Measurements from ENCODE around the gene NFIL3. TPM values are rescaled to one million over a fixed set of nuclear protein-coding genes. Genes with fewer than 3 reads are reported as not detected.
"Not testable (repeated sequence)": the region's sequence is repeated elsewhere in the genome, so short reads cannot be mapped to it uniquely, and the experiment has no call there.

The NFIL3 gene
- polyA plus RNA-seq, 4 donors, result 10.1 to 72.9 (median 16.4) TPM

GRCh38 chr9:91379426-91379825 is 44.2 kb downstream of the NFIL3 start:
- H3K4me3 ChIP-seq (ENCODE audit: low read depth in 1 of 3, low read length in 3 of 3), result no peak overlapping the region
- no peaks in the 10 kb centered on the region for H3K4me1 ChIP-seq (ENCODE audit: control insufficient read depth in 3 of 3, insufficient read depth in 2 of 3, low read depth in 1 of 3, low read length in 2 of 3)
- FAIRE-seq (no peak), DNase-seq (no peak)
- WGBS, 3 donors, result 54 to 89% (median 80%) methylated on average over 3 of the region's 3 CpGs
- H3K27ac ChIP-seq (ENCODE audit: low read depth in 1 of 3, low read length in 2 of 3), result no peak overlapping the region
- no peaks in the 10 kb centered on the region for H3K27me3 ChIP-seq (ENCODE audit: control insufficient read depth in 3 of 3, insufficient read depth in 3 of 3, low read length in 3 of 3)
- H3K9me3 ChIP-seq (ENCODE audit: control insufficient read depth in 2 of 2, insufficient read depth in 1 of 2, low read depth in 1 of 2, low read length in 1 of 2), result peaks cover 0 to 5% of the 10 kb centered on the region in 2 donors
- H3K36me3 ChIP-seq (ENCODE audit: control insufficient read depth in 3 of 3, insufficient read depth in 2 of 3, low read depth in 1 of 3, low read length in 3 of 3), result no peaks in the 10 kb centered on the region

- Histone ChIP-seq H3K27ac (ENCODE audit: low read depth in 1 of 3, low read length in 2 of 3) (no peak overlapping the region), H3K9me3 (ENCODE audit: control insufficient read depth in 2 of 2, insufficient read depth in 1 of 2, low read depth in 1 of 2, low read length in 1 of 2) (peaks cover 0 to 5% of the 10 kb centered on the region in 2 donors), H3K27me3 (ENCODE audit: control insufficient read depth in 3 of 3, insufficient read depth in 3 of 3, low read length in 3 of 3) (no peaks in the 10 kb centered on the region), H3K4me3 (ENCODE audit: low read depth in 1 of 3, low read length in 3 of 3) (no peak overlapping the region), H3K4me1 (ENCODE audit: control insufficient read depth in 3 of 3, insufficient read depth in 2 of 3, low read depth in 1 of 3, low read length in 2 of 3) (no peaks in the 10 kb centered on the region), H3K36me3 (ENCODE audit: control insufficient read depth in 3 of 3, insufficient read depth in 2 of 3, low read depth in 1 of 3, low read length in 3 of 3) (no peaks in the 10 kb centered on the region)
- FAIRE-seq, result no peak
- DNase-seq, result no peak
- 71 to 79% (median 73%) methylated on average over 2 of the region's 2 CpGs for WGBS, 3 donors
Observed at GRCh38 chr9:91378695-91379127, 44.9 kb downstream of the NFIL3 start.

GRCh38 chr9:91378054-91378453 is 45.6 kb downstream of the NFIL3 start:
- H3K9me3 ChIP-seq (ENCODE audit: control insufficient read depth in 2 of 2, insufficient read depth in 1 of 2, low read depth in 1 of 2, low read length in 1 of 2); H3K4me1 ChIP-seq (ENCODE audit: control insufficient read depth in 3 of 3, insufficient read depth in 2 of 3, low read depth in 1 of 3, low read length in 2 of 3); DNase-seq; H3K4me3 ChIP-seq (ENCODE audit: low read depth in 1 of 3, low read length in 3 of 3); H3K27me3 ChIP-seq (ENCODE audit: control insufficient read depth in 3 of 3, insufficient read depth in 3 of 3, low read length in 3 of 3); FAIRE-seq; H3K36me3 ChIP-seq (ENCODE audit: control insufficient read depth in 3 of 3, insufficient read depth in 2 of 3, low read depth in 1 of 3, low read length in 3 of 3); H3K27ac ChIP-seq (ENCODE audit: low read depth in 1 of 3, low read length in 2 of 3): not testable (repeated sequence)
- WGBS, 3 donors, result 95 to 97% (median 95%) methylated on average over 3 of the region's 3 CpGs

GRCh38 chr9:91376239-91376638 is 47.4 kb downstream of the NFIL3 start:
- no peaks in the 10 kb centered on the region for H3K36me3 ChIP-seq (ENCODE audit: control insufficient read depth in 3 of 3, insufficient read depth in 2 of 3, low read depth in 1 of 3, low read length in 3 of 3)
- WGBS, 3 donors, result 63 to 80% (median 80%) methylated on average over 4 of the region's 4 CpGs
- peaks cover 0 to 4% (median 0%) of the 10 kb centered on the region in 3 donors for H3K4me1 ChIP-seq (ENCODE audit: control insufficient read depth in 3 of 3, insufficient read depth in 2 of 3, low read depth in 1 of 3, low read length in 2 of 3)
- no peaks in the 10 kb centered on the region for H3K27me3 ChIP-seq (ENCODE audit: control insufficient read depth in 3 of 3, insufficient read depth in 3 of 3, low read length in 3 of 3)
- DNase-seq (no peak), FAIRE-seq (no peak)
- no peak overlapping the region for H3K27ac ChIP-seq (ENCODE audit: low read depth in 1 of 3, low read length in 2 of 3)
- no peak overlapping the region for H3K4me3 ChIP-seq (ENCODE audit: low read depth in 1 of 3, low read length in 3 of 3)
- peaks cover 0 to 5% of the 10 kb centered on the region in 2 donors for H3K9me3 ChIP-seq (ENCODE audit: control insufficient read depth in 2 of 2, insufficient read depth in 1 of 2, low read depth in 1 of 2, low read length in 1 of 2)

- H3K4me1 ChIP-seq (ENCODE audit: control insufficient read depth in 3 of 3, insufficient read depth in 2 of 3, low read depth in 1 of 3, low read length in 2 of 3), result peaks cover 0 to 4% (median 0%) of the 10 kb centered on the region in 3 donors
- H3K4me3 ChIP-seq (ENCODE audit: low read depth in 1 of 3, low read length in 3 of 3), result no peak overlapping the region
- no peak overlapping the region for H3K27ac ChIP-seq (ENCODE audit: low read depth in 1 of 3, low read length in 2 of 3)
- H3K27me3 ChIP-seq (ENCODE audit: control insufficient read depth in 3 of 3, insufficient read depth in 3 of 3, low read length in 3 of 3), result no peaks in the 10 kb centered on the region
- no peaks in the 10 kb centered on the region for H3K36me3 ChIP-seq (ENCODE audit: control insufficient read depth in 3 of 3, insufficient read depth in 2 of 3, low read depth in 1 of 3, low read length in 3 of 3)
- DNase-seq, result no peak
- 51 to 71% (median 70%) methylated on average over 3 of the region's 3 CpGs for whole genome bisulfite sequencing, 3 donors
- FAIRE-seq, result no peak
- peaks cover 0 to 5% of the 10 kb centered on the region in 2 donors for H3K9me3 ChIP-seq (ENCODE audit: control insufficient read depth in 2 of 2, insufficient read depth in 1 of 2, low read depth in 1 of 2, low read length in 1 of 2)
Observed at GRCh38 chr9:91374939-91375338, 48.7 kb downstream of the NFIL3 start.

GRCh38 chr9:91371894-91372293 is 51.7 kb downstream of the NFIL3 start:
- H3K4me1 ChIP-seq (ENCODE audit: control insufficient read depth in 3 of 3, insufficient read depth in 2 of 3, low read depth in 1 of 3, low read length in 2 of 3), result peaks cover 0 to 4% (median 0%) of the 10 kb centered on the region in 3 donors

DNA sequence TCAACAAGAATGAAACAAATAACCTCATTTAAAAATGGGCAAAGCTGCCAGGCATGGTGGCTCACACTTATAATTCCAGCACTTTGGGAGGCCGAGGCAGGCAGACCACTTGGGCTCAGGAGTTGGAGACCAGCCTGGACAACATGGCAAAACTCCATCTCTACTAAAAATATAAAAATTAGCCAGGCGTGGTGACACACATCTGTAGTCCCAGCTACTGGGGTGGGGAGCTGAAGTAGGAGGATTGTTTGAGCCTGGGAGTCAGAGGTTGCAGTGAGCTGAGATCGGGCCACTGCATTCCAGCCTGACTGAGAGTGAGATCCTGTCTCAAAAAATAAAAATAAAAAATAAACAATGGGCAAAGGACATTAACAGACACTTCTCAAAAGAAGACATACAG is 53.6 kb downstream of the NFIL3 start:
- H3K4me3 ChIP-seq (ENCODE audit: low read depth in 1 of 3, low read length in 3 of 3), result not testable (repeated sequence)

More at GRCh38 chr9:91371894-91372293, 51.7 kb downstream of the NFIL3 start:
- no peak overlapping the region for H3K4me3 ChIP-seq (ENCODE audit: low read depth in 1 of 3, low read length in 3 of 3)
- no peak overlapping the region for H3K27ac ChIP-seq (ENCODE audit: low read depth in 1 of 3, low read length in 2 of 3)
- H3K9me3 ChIP-seq (ENCODE audit: control insufficient read depth in 2 of 2, insufficient read depth in 1 of 2, low read depth in 1 of 2, low read length in 1 of 2), result no peaks in the 10 kb centered on the region
- 33 to 66% (median 48%) methylated on average over 1 of the region's 1 CpG for WGBS, 3 donors
- H3K36me3 ChIP-seq (ENCODE audit: control insufficient read depth in 3 of 3, insufficient read depth in 2 of 3, low read depth in 1 of 3, low read length in 3 of 3), result no peaks in the 10 kb centered on the region
- no peaks in the 10 kb centered on the region for H3K27me3 ChIP-seq (ENCODE audit: control insufficient read depth in 3 of 3, insufficient read depth in 3 of 3, low read length in 3 of 3)
- FAIRE-seq, result no peak
- peak in 1 of 2 donors; percentile 29 for DNase-seq

GRCh38 chr9:91364702-91365101 is 58.9 kb downstream of the NFIL3 start:
- Histone ChIP-seq H3K4me1 (ENCODE audit: control insufficient read depth in 3 of 3, insufficient read depth in 2 of 3, low read depth in 1 of 3, low read length in 2 of 3) (peaks cover 0 to 7% (median 7%) of the 10 kb centered on the region in 3 donors), H3K4me3 (ENCODE audit: low read depth in 1 of 3, low read length in 3 of 3) (no peak overlapping the region), H3K27ac (ENCODE audit: low read depth in 1 of 3, low read length in 2 of 3) (no peak overlapping the region), H3K9me3 (ENCODE audit: control insufficient read depth in 2 of 2, insufficient read depth in 1 of 2, low read depth in 1 of 2, low read length in 1 of 2) (peaks cover 0 to 6% of the 10 kb centered on the region in 2 donors), H3K27me3 (ENCODE audit: control insufficient read depth in 3 of 3, insufficient read depth in 3 of 3, low read length in 3 of 3) (no peaks in the 10 kb centered on the region), H3K36me3 (ENCODE audit: control insufficient read depth in 3 of 3, insufficient read depth in 2 of 3, low read depth in 1 of 3, low read length in 3 of 3) (no peaks in the 10 kb centered on the region)
- FAIRE-seq (no peak), DNase-seq (no peak)
- WGBS, 3 donors, result 78 to 96% (median 95%) methylated on average over 3 of the region's 3 CpGs

More for the DNA sequence above, 53.6 kb downstream of the NFIL3 start:
- not testable (repeated sequence) for H3K4me1 ChIP-seq (ENCODE audit: control insufficient read depth in 3 of 3, insufficient read depth in 2 of 3, low read depth in 1 of 3, low read length in 2 of 3); FAIRE-seq; H3K36me3 ChIP-seq (ENCODE audit: control insufficient read depth in 3 of 3, insufficient read depth in 2 of 3, low read depth in 1 of 3, low read length in 3 of 3); H3K27ac ChIP-seq (ENCODE audit: low read depth in 1 of 3, low read length in 2 of 3); H3K9me3 ChIP-seq (ENCODE audit: control insufficient read depth in 2 of 2, insufficient read depth in 1 of 2, low read depth in 1 of 2, low read length in 1 of 2); H3K27me3 ChIP-seq (ENCODE audit: control insufficient read depth in 3 of 3, insufficient read depth in 3 of 3, low read length in 3 of 3); DNase-seq
- 84 to 92% (median 89%) methylated on average over 3 of the region's 3 CpGs for WGBS, 3 donors

DNA sequence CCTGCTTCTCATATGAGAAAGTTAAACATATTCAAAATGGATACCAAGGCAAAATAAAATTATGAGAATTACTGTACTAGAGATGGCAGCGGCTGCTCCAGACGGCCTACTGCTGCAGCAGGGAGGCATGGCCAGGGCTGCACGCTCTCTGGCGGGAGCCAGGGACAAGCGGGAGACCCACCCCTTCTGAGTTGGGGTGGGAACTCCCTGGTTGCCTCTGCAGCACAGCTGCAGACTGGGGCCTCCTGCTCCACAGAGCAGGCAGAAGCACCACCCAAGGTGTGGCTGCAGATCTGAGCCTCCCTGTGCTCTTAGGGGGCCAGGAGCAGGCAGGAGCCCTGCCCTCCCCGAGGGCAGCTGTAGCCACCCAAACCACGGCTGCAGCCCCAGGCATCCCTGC is 59.6 kb downstream of the NFIL3 start:
- Histone ChIP-seq H3K36me3 (ENCODE audit: control insufficient read depth in 3 of 3, insufficient read depth in 2 of 3, low read depth in 1 of 3, low read length in 3 of 3) (no peaks in the 10 kb centered on the region), H3K4me1 (ENCODE audit: control insufficient read depth in 3 of 3, insufficient read depth in 2 of 3, low read depth in 1 of 3, low read length in 2 of 3) (peaks cover 0 to 10% (median 7%) of the 10 kb centered on the region in 3 donors), H3K9me3 (ENCODE audit: control insufficient read depth in 2 of 2, insufficient read depth in 1 of 2, low read depth in 1 of 2, low read length in 1 of 2) (peaks cover 0 to 6% of the 10 kb centered on the region in 2 donors), H3K4me3 (ENCODE audit: low read depth in 1 of 3, low read length in 3 of 3) (no peak overlapping the region), H3K27ac (ENCODE audit: low read depth in 1 of 3, low read length in 2 of 3) (no peak overlapping the region), H3K27me3 (ENCODE audit: control insufficient read depth in 3 of 3, insufficient read depth in 3 of 3, low read length in 3 of 3) (no peaks in the 10 kb centered on the region)
- FAIRE-seq, result no peak
- whole genome bisulfite sequencing, 3 donors, result 92 to 96% (median 95%) methylated on average over 5 to 7 of the region's 7 CpGs
- no peak for DNase-seq

All from small intestine (tissue), 7 donors.